HG03520 (cell line): ENCODE measurements around the gene TRIP13.

ENCODE experiments used
- ATAC-seq: cut with Tn5 transposase; IDR thresholded peaks from one replicate; pipeline ENCODE4 v1.9.1; 2021; ENCODE audit warnings: mild to moderate bottlenecking, moderate library complexity; ENCODE audit not compliant: unreplicated experiment

The TRIP13 gene

DNA sequence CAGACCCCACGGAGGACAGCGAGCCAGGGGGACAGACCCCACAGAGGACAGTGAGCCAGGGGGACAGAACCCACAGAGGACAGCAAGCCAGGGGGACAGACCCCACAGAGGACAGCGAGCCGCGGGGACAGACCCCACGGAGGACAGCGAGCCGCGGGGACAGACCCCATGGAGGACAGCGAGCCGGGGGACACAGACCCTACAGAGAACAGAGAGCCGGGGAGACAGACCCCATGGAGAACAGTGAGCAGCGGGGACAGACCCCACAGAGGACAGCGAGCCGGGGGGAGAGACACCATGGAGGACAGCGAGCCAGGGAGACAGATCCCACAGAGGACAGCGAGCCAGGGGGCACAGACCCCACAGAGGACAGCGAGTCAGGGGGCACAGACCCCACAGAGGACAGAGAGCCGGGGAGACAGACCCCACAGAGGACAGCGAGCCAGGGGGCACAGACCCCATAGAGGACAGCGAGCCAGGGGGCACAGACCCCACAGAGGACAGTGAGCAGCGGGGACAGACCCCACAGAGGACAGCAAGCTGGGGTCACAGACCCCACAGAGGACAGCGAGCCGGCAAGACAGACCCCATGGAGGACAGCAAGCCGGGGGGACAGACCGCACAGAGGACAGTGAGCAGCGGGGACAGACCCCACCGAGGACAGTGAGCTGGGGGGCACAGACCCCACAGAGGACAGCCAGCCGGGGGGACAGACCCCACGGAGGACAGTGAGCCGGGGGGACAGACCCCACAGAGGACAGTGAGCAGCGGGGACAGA lies 37.5 kb upstream of the TRIP13 start:
- no peak for ATAC-seq

DNA sequence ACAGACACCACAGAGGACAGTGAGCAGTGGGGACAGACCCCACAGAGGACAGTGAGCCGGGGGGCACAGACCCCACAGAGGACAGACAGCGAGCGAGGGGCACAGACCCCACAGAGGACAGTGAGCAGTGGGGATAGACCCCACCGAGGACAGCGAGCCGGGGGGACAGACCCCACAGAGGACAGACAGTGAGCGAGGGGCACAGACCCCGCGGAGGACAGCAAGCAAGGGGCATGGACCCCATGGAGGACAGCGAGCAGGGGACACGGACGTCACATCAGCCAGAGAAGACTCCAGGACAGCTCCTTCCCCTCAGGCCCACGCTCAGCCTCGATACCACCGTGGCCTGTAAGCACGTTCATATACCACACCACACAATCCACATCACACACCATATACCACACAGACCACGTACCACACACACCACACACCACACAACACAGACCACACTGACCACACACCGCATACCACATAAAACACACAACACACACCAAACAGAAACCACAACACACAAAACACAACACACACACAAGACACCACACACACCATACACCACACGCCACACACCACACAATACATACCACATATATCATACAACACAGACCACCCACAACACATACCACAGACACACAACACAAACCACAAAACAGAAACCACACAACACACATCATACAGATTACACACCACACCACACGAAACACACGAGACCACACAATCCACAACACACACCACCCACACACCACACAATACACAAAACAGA lies 36.7 kb upstream of the TRIP13 start:
- no peak for ATAC-seq

GRCh38 chr5:856531-857425 lies 35.9 kb upstream of the TRIP13 start:
- ATAC-seq: no peak

DNA sequence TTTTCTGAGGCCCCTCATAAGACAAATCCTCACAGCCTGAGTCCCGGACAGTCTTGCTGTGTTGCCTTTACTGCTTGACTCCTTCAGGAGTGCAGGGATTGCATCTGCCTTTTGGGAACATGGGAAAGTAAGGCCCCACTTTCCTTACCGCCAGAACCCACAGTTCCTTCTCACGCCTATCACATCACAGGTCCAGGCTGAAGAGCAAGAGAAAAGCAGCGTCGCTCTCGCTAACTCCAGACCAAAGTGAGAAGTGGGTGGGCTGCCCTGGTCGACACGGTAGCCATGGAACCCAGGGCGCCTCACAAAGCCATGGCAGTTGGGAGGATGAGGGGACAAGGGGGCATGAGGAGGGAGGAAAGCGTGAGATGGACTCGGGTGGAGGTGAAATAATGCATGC lies 34.0 kb upstream of the TRIP13 start:
- ATAC-seq: no peak

- no peak for ATAC-seq
Observed at GRCh38 chr5:859391-859790, 33.3 kb upstream of the TRIP13 start.

GRCh38 chr5:859798-860296 lies 32.8 kb upstream of the TRIP13 start:
- no peak for ATAC-seq

GRCh38 chr5:860506-861150 lies 32.1 kb upstream of the TRIP13 start:
- no peak for ATAC-seq

- no peak for ATAC-seq
Observed at GRCh38 chr5:861442-862366, 31.0 kb upstream of the TRIP13 start.

DNA sequence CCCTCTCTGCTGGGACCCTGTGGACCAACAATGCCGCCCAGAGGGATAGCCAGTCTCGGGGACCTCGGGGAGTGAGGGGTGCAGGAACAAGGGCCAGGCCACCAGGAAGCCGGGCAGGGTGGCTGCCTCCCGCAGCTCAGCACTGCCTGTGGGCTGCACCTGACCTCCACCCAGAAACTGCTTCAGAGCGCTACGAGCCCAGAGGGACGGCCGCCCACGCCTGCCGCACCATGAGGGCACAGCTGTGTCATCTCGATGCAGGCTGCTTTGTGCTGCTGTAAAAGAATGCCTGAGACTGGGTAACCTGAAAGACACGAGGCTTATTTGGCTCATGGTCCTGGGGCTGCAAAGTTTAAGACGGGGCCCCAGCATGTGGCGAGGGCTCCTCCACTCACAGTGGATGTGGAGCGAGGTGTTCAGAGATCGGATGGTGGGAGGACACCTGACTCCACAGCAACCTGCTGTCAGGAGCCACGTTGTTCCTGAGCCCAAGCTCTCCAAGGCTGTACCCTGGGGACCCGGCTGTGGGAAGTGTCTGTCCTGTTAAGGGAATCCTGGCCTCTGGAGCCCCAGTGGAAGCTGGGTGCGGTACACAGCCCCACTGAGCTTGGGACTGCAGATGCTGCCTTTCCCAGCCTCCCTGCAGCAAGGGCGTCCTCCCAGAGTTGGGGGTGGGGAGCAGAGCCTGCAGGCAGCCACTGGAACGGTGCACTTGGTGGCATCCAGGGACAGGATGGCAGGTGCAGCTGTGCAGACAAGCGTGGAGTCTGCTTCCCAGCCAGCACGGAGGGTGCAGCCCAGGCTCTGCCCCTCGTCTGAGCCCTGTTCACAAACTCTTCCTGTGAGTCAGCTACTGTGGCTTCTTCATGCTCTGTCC lies 30.1 kb upstream of the TRIP13 start:
- no peak for ATAC-seq

- ATAC-seq: no peak
Observed at GRCh38 chr5:863244-863805, 29.4 kb upstream of the TRIP13 start.

- ATAC-seq: no peak
Observed at GRCh38 chr5:864492-865167, 28.1 kb upstream of the TRIP13 start.

GRCh38 chr5:865168-865521 lies 27.5 kb upstream of the TRIP13 start:
- ATAC-seq: no peak

GRCh38 chr5:865771-866170 lies 26.9 kb upstream of the TRIP13 start:
- no peak for ATAC-seq

GRCh38 chr5:867300-867870 lies 25.3 kb upstream of the TRIP13 start:
- no peak for ATAC-seq

DNA sequence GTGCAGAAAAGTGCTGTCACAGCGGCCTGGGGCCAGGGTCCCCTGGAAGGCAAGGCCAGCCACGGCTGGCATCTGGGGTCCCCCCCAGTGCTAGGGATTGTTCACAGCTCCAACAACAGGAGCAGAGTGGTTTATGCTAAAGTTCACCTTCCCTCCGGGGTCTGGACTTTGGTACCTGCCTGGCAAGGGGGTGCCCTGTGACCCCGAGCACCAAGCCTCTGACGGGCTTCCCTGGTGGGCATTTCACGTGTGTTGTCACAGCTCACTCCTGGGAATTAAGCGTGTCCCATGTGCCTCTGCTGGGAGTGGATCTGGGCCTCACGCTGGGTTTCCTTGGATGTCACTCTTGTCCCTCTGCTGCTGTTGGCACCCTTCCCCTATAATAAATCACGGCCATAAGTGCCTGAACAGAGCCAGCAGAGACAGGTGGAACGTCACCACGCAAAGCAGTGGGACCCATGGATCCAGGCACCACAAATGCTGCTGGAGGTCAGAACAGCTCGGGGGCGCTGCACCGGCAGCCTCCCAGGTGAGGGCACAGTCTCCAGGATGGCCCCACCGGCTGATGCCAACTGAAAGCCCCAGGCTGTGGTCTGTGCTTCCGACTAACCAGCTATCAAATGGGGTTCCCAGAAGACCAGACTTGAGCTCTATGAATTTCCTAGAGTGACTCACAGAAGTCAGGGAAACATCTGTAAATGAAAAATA lies 24.1 kb upstream of the TRIP13 start:
- no peak for ATAC-seq

GRCh38 chr5:870956-871355 lies 21.7 kb upstream of the TRIP13 start:
- ATAC-seq: no peak
